ENCODE results near the gene PLCL1.

DNA sequence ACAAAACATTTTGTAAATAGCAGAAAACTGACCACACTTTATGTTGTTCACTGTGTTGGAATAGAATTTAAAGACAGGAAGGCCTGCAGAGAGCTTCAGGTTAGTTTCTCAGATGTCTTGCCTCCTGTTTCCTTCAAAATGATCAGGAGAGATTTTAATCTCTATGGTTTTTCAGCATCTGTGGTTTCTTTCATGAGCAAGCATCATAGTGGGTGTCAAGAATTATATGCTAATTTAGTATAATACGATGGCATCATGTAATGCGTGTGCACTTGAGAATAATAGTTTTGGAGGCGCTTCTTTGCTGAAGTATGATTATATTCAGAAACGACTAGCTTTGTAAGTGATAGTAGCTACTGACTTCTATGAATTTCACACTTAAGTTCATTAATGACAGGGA lies 149.9 kb downstream of the PLCL1 start:
- TF ChIP-seq POLR2A (IDR thresholded peaks at IDR 0.05): no peak
- TF ChIP-seq, protein P1, sequence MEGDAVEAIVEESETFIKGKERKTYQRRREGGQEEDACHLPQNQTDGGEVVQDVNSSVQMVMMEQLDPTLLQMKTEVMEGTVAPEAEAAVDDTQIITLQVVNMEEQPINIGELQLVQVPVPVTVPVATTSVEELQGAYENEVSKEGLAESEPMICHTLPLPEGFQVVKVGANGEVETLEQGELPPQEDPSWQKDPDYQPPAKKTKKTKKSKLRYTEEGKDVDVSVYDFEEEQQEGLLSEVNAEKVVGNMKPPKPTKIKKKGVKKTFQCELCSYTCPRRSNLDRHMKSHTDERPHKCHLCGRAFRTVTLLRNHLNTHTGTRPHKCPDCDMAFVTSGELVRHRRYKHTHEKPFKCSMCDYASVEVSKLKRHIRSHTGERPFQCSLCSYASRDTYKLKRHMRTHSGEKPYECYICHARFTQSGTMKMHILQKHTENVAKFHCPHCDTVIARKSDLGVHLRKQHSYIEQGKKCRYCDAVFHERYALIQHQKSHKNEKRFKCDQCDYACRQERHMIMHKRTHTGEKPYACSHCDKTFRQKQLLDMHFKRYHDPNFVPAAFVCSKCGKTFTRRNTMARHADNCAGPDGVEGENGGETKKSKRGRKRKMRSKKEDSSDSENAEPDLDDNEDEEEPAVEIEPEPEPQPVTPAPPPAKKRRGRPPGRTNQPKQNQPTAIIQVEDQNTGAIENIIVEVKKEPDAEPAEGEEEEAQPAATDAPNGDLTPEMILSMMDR (IDR thresholded peaks at IDR 0.05): no peak

All from esophagus squamous epithelium (tissue), 4 donors.